Endometrial microvascular endothelial cells (primary cell): ENCODE measurements around the gene NDNF. TPM values are rescaled to one million over a fixed set of nuclear protein-coding genes. Genes with fewer than 3 reads are reported as not detected.

Experiments used
- in situ Hi-C: cut with HindIII; loops from 2 replicates; pipeline ENCODE4 v1.10.0; 2017; ENCODE audit warnings: low sequenced_read_pairs, low pct_unique_long_range_greater_than_20kb; ENCODE audit errors: inconsistent ontology term
- total RNA-seq: library from RNA; depleted of rRNA; stranded (reverse); fragments of >200 nt; gene quantifications from one replicate; pipeline ENCODE4 v1.2.3, GENCODE V29; 2015; ENCODE audit errors: inconsistent ontology term

Gene NDNF, protein sequence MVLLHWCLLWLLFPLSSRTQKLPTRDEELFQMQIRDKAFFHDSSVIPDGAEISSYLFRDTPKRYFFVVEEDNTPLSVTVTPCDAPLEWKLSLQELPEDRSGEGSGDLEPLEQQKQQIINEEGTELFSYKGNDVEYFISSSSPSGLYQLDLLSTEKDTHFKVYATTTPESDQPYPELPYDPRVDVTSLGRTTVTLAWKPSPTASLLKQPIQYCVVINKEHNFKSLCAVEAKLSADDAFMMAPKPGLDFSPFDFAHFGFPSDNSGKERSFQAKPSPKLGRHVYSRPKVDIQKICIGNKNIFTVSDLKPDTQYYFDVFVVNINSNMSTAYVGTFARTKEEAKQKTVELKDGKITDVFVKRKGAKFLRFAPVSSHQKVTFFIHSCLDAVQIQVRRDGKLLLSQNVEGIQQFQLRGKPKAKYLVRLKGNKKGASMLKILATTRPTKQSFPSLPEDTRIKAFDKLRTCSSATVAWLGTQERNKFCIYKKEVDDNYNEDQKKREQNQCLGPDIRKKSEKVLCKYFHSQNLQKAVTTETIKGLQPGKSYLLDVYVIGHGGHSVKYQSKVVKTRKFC
- total RNA-seq = not detected

DNA sequence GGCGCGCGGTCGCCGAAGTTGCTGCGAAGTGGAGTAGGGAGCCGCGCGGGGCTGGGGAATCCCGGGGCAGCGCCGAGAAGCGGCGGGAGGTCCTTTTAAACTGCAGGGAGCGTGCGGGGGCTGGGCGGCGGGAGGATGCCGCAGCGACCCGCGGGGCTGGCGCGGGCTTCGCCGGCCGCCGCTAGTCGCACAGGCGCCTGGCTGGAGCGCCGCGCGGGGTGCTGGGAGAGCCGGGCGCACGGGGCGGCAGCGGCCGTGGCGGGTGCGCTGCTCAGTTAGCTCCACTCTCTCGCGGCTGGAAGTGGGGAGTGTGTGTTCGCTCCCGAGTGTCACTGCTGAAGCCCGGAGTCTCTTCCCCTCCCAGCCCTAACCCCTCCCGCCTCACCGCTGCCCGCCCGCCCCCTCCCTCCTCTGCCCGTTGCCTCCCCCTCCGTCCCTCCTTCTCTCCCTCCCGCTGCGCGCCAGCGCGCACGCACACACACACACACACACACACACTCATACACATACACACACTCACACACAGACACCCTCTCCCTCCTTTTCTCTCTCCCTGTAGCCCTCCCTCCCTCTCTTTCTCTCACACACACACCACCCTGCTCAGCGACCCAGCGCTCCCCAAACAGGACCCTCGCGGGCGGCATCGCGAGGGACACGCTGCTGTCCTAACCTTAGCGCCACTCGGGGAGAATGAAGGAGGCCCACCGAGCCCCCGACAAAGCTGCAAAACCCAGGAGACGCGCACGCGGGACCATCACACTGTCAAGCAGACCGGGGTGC, at the start of gene NDNF:
NDNF (minus strand) TSS at position 312 of the 780 bp plus-strand sequence. CDS start 26,698 bp downstream, outside the sequence.
- in situ Hi-C loops = no loop called here

DNA sequence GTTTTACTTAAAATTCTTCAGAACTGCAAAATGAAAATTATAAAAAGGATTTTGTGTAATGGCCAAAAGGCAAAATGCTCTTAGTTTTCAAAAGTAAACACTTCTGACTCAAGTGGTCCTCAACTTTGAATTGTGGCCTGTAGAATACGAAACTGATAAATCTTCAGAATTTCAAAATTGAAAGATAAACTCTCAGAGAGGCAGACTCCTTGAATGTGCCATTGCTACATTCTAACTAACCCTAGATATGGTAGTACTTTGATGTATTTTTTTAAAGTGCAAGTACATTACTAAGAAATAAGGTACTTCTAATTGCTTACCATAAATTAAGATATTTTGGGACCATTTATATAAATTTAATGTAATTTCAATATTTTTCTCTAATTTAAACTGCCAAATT, 47.4 kb upstream of the NDNF start:
- in situ Hi-C loops = no loop called here

DNA sequence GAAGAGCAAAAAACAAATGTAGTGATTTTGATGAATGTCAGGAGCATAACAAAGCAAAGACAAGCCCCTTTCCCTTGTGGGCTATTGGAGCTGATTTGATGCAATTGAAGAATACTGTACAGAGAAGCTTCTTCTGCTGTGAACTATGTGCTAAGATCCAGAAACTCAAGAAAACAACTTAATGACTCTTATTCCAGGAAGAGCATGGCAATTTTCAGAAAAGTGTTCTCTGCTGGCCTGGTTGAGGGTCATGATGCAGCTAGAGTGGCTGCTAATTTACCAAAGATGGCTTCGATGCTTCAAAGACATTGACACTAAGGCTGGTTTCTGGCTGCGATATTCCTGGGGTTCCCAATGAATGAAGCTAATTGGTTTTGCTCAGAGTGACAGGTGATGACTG, 46.0 kb upstream of the NDNF start:
- in situ Hi-C loops = no loop called here

DNA sequence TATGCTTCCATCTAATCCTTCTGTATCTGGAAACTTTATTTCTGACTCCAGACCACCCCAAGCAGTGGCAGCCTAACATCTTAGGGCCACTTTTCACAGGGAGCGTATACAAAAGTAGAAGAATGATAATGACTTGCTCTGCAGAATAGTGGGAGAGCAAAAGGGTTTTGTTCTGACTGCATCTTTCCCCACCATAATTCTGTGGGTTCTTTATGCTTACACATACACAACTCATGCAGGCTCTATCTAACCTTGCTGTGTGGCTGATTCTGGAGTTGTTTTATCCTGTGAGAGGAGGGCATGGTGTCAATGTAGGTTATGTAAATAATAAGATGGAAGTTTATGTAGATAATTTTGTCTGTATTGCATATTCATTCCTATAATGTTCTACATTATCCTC, 42.4 kb upstream of the NDNF start:
- in situ Hi-C loops = no loop called here

DNA sequence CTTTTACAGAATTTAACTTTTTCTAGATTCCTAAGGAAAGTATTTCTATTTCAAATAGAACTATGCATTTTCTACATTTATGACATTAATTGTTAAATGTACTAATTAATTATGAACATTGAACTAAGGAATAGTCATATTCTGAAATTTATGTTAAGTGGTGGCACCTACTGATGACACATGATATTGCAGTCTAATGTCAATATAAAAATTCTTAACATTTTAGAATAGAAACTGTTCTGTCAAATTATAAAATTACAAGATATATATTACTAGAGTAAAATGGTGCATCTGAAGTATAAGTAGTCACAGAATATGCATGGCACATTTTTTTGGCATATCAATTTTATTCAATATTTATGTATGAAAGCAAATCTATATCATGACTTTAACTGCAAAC, 40.2 kb upstream of the NDNF start:
- in situ Hi-C loops = no loop called here

DNA sequence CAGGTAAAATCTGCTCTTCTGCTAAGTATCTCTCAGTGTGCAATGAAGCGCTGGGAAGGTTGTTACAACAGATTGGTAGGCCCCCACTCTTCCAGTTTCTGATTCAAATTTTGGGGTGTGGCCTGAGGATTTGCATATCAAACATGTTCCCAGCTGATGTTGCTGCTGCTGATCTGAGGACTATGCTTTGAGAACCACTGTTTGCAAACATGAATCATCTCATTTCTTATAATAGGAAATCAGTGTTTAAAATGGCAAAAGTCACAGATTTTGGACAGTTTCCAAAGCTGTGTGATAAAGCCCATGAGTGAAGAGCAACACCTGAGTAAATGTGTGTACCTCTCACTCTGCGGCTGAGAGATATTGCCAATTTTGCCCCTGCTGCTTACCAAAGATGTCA, 36.2 kb upstream of the NDNF start:
- in situ Hi-C loops = no loop called here

DNA sequence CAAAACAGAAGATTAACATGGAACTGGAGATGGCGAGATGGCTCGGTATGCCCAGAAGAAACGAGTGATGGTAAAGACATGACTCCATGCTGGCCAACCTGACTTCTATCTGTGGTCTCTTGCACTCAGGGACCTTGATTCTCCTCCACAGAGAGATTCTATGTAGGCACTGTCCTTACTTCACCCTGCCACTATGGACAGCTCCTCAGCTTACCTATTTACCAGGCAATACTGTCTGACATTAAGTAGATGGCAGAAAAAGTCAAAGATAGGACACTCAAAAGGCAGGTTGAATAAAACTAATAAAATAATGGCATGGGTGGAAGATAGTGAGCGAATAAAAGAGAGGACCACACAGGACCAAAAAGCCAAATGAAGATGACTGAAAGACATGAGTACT, 35.2 kb upstream of the NDNF start:
- in situ Hi-C loops = no loop called here

DNA sequence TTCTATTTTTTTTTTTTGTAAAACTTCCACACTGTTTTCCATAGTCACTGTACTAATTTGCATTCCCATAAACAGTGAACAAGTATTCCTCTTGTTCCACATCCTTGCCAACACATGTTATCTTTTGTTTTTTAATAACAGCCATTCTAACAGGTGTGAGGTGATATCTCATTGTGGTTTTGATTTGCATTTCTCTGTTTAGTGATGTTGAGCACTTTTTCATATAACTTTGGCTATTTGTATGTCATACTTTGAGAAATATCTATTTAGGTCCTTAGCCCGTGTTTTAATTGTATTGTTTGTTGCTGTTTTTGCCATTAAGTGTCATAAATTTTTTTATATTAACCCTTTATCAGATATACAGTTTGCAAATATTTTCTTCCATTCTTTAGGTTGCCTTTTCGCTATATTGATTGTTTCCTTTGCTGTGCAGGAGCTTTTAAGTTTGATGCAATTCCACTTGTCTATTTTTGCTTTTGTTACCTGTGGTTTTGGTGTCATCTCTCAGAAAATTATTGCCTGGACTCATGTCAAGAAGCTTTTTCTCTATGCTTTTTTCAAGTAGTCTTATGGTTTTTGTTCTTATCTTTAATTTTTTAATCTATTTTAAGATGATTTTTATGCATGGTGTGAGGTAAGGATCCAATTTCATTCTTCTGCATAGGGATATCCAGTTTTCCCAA, 27.9 kb upstream of the NDNF start:
- in situ Hi-C loops = no loop called here

DNA sequence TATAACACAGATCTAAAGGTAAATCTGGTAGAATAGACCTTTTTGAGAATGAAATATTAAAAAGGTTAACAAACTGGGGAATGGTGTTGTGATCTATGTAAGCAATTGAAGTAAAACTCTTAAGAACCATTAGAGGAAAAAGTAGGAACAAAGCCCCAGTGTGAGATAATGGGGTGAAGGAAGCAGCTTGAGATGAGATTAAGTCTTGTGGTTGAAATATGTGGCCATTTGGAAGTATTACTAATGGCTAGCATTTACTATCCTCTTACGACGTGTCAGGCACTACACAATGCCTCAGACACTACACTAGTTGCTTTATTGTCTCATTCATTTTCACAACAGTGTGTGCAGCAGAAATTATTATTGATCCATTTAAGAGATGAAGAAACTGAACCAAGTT, 25.9 kb upstream of the NDNF start:
- in situ Hi-C loops = no loop called here

DNA sequence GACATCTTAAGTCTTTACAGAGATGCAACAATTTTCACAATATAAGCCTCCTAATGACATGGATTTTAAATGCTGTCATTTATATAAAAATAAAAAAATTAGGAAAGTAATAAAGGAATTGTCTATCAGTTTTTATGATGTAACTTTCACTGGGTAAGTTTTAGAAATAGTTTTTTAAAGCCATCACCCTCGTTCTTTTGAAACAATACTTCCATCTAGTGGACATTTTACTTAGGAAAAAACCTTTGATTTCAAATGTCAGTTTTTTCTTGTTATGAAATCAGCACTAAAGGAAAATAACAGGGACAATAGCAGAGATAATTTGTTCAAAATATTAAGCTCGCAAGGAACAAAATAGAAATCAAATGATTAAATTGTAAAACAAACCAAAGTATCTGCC, 24.3 kb upstream of the NDNF start:
- in situ Hi-C loops = no loop called here

DNA sequence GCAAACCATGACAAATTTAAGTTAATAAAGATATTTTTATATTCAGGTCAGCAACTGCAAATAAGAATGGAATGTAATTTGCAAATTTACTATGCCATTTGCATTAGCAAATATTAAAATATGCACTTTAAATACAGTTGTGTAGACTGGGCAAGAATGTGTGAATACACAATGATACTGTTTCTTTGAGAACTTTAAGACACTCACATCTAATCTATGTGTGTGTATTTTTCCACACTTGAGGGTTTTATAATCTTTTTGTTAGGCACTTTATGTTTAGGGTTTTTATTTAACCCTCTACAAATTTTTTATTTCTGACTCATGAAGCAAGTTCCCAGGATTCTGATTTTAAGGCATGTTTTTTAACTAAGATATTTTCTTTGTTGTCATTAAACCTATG, 23.9 kb upstream of the NDNF start:
- in situ Hi-C loops = no loop called here

DNA sequence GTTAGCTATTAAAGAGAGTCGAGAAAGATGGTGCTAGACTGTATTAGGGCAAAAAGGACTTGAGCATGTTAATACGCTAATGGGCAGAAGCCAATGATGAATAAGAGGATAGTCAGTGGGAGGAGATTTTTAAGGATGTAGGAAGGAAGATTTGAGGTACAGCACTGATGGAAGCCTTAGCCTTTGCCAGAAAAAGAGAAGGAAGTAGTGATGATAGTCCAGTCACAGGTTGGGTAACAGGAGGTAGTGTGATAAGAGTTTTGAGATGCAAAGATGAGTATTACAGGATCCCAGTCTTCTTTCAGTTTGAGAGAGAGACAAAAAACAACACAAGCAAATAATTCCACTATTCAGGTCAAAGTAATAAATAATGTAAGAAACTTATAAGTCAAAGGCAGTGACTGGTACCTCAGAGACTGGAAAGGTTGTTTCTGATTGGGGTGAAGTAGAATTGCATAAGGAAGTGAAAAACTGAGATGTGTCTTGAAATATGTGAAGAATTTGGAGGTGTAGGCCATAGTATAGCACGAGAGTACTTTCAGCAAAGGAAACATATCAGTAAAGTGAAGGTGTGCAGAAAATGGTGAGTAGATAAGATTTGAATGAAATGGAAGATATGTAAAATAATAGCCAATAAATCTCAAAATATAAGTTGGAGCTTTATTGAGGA, 22.1 kb upstream of the NDNF start:
- in situ Hi-C loops = no loop called here

DNA sequence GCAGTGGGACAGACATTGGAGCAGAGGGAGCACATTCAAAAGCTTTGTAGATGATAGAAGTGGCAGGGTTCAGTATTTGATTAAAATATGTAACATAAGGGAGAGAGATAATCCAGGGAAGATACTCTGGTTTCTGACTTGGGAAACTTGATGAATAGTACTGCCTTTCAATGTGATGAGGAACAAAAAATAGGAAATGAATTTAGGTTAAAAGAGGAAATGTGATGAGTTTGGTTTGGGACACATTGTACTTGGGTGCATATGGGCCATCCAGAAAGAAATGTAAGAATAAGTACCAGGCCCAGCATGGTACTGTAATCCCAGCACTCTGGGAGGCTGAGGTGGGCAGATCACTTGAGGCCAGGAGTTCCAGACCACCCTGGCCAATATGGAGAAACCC, 20.9 kb upstream of the NDNF start:
- in situ Hi-C loops = no loop called here

DNA sequence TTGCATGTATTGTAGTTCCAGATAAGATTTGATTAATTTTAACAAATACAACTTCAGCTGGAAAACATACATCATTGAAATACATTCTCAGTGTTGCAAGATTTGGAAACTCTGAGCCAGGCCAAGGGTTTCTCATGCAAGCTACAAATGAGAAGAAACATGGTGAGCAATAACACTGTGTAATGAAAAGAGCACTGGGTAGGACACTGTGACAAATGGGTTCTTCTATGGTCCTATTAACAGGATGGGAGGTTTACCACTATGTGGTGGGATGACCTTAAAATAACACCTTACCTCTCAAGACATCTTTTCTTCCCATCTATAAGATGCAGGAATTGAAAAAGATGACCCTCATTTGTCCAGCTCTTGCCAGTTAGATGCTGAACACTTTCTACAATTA, 19.6 kb upstream of the NDNF start:
- in situ Hi-C loops = no loop called here

DNA sequence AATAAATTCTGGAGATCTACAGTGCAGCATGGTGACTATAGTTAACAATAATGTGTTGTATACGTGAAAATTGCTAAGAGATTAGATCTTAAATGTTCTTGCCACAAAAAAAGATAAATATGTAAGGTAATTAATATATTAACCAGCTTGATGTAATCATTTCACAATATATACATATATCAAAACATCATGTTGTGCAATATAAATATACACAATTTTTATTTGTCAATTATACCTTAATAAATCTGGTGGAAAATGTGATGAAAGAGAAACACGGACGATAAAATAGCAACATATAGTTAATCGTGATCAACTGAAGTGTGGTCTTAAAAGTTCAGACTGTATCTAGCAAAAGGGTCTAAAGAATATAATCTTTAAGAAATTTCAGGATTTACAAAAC, 16.5 kb upstream of the NDNF start:
- in situ Hi-C loops = no loop called here

DNA sequence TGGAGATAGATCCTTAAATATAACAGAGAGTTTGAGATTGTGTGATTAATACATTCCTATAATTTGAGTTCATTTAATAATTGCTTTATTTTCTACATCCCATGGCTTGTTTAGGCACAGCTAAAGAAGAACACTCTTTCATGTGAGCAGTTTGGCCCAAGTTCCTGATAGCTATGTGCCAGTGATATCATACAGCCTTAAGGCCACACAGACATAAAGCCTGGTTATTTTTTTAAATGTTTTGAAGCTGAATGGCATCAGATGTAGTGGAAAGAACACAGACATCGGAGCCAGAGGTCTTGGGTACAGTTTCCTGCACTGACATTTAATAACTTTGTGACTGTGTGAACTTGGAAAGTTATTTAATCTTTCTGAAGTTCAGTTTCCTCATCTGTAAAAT, 7.0 kb upstream of the NDNF start:
- in situ Hi-C loops = no loop called here

DNA sequence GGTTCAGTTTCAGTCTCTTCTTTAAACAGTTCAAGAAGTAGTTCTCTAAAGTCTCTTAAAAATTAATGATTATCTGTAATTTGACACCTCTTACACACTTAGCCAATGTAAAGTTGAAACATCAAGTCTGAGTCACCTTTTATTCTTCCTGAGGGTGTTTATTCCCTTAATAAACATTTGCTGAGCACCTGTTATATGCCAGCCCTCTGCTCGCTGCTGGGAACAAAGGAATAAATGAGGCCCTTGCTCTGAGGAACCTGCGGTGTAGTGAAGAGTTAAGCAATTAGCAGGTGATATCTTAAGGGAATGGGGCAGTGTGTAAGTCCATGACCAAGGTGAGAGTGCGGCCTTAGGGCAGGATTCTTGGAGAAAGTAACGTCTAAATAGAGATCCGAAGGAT, 5.2 kb upstream of the NDNF start:
- in situ Hi-C loops = no loop called here

DNA sequence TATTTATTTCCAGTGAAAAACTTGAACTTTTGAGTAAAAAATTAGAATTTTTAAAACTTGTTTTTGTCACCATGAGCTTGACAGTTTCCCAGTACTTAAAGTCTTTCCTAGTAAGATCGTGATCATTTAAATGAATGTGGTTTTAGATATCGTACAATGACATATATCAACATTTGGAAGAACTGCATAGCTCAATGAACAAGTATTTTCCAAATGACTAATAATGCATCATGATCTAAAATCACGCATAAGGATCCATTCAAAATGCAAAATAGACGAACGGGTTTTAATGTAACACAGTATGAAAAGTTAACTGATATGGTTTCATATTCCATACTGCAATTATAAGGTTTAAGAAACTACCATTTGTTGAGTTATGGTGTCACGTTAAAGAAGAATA, 4.1 kb upstream of the NDNF start:
- in situ Hi-C loops = no loop called here
